Effector memory CD4-positive, alpha-beta T cell (primary cell): ENCODE results near the gene HS6ST1.

Experiments used
- DNase-seq, 3 donors: peaks; one replicate each; pipeline ENCODE4 v3.0.0-alpha.2; 2020
- H3K27ac ChIP-seq: 2 replicates; pipeline ENCODE4 v1.7.0; 2013; ENCODE audit warnings: mild to moderate bottlenecking, low read length, moderate library complexity; ENCODE audit not compliant: insufficient read depth, poor library complexity, severe bottlenecking
- H3K27me3 ChIP-seq: replicated peaks from 2 replicates; pipeline ENCODE4 v1.7.0; 2013; ENCODE audit warnings: mild to moderate bottlenecking, low read length; ENCODE audit not compliant: insufficient read depth, control insufficient read depth, poor library complexity, severe bottlenecking
- H3K36me3 ChIP-seq: 2 replicates; pipeline ENCODE4 v1.7.0; 2013; ENCODE audit warnings: mild to moderate bottlenecking, low read length, moderate library complexity; ENCODE audit not compliant: control insufficient read depth, insufficient read depth
- H3K4me1 ChIP-seq: 2 replicates; pipeline ENCODE4 v1.7.0; 2013; ENCODE audit warnings: low read length, mild to moderate bottlenecking; ENCODE audit not compliant: control insufficient read depth, insufficient read depth, poor library complexity, severe bottlenecking
- H3K4me3 ChIP-seq: 2 replicates; pipeline ENCODE4 v1.7.0; 2013; ENCODE audit warnings: low read length, low read depth, mild to moderate bottlenecking; ENCODE audit not compliant: insufficient read depth, poor library complexity, severe bottlenecking
- H3K9me3 ChIP-seq: 2 replicates; pipeline ENCODE4 v1.7.0; 2013; ENCODE audit warnings: mild to moderate bottlenecking, low read length, moderate library complexity; ENCODE audit not compliant: control insufficient read depth

HS6ST1 gene

DNA sequence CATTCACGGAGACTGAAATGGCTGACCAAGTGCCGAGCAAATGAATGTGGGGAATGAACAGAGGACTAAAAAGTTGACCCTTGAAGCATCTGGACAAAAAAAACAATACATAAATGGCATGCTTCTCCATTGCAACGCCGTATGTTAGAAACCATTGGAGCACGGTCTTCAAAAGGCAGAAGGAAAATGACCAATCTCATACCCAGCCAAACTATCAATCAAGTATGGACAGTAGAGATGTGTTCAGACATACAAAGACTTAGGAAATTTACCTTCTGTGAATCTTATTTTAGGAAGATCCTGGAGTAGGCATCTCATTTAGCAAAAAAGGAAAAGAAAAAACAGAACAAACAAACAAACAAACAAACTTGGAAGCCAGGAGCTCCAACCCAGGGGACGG is 44.5 kb downstream of the HS6ST1 start:
- H3K27me3 ChIP-seq = no peaks in the 10 kb centered on the region
- H3K36me3 ChIP-seq = no peaks in the 10 kb centered on the region
- H3K9me3 ChIP-seq = no peaks in the 10 kb centered on the region
- no peak overlapping the region for H3K27ac ChIP-seq
- H3K4me1 ChIP-seq = no peaks in the 10 kb centered on the region
- no peak overlapping the region for H3K4me3 ChIP-seq
- no peak for DNase-seq

DNA sequence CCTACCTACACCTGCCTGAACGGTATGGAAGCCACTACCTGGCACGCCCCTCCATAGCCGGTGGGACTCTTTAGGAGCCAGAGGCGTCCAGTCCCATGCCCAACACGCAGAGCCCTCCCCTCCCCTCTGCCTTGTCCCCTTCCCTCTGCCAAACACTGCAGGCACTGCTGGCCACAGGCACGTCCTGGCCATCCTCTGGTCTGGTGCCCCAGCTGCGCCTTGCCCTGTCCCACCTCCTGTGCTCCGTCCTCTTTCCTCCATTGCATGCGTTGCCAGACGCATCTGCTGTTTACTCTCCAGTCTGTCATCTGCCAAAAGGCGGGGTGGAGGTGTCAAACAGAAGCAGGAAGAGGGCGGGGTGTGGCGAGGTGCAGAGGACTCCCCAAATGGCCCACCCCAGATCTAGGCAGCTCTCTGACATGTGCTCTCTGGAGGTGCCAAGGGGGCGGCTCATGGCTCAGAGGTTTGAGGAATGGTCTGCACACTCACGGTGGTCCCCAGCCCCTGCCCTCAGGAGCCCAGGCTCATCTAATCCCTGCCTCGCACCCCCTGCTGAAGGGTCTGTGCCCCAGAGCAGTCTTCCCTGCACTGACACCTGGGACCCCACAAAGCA is 45.1 kb downstream of the HS6ST1 start:
- Histone ChIP-seq H3K9me3 (no peaks in the 10 kb centered on the region), H3K36me3 (no peaks in the 10 kb centered on the region), H3K4me3 (no peak overlapping the region), H3K27me3 (no peaks in the 10 kb centered on the region), H3K27ac (no peak overlapping the region), H3K4me1 (no peaks in the 10 kb centered on the region)
- no peak for DNase-seq

DNA sequence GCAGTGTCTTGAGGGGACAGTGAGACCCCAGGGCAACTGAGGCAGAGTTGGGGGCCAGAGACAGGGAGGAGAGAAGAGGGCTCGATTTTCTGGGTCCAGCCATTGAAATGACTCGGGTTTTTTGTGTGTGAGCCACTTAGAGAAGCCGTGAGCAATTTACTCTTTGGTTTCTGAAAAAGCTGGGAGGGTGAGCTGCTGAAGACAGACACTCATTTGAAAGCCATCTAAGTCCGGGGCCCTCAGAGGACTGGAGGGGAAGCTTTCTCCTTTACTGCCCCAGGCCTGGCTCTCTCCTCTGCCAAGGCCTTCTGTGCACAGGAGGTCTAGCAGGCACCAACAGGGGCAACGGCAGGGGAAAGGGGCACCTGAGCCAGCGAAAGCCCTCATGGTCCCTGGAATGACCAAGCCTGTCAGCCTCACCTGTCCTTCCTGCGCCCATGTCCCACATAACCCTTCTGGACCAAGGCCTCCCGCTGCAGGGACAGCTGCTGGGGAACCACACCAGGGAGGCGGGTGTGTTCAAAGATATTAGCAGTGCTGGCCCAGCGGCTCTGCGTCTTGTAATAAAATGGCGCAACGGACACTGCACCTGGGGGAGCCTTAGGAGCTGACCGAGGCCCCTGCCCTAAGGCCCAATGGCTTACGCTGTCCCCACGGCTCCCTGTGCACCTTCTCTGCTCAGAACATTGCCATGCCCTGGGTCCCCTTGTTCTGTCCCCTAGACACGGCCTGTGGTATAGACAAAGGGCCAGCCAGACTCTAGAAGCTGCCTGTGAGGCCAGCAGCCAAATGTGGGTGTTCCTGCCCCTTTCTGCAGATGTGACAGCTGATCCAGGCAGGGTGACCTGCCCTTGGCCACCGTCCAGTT is 45.8 kb downstream of the HS6ST1 start:
- no peaks in the 10 kb centered on the region for H3K36me3 ChIP-seq
- H3K27ac ChIP-seq = no peak overlapping the region
- H3K4me3 ChIP-seq = no peak overlapping the region
- no peaks in the 10 kb centered on the region for H3K27me3 ChIP-seq
- H3K9me3 ChIP-seq = no peaks in the 10 kb centered on the region
- DNase-seq = no peak
- H3K4me1 ChIP-seq = no peaks in the 10 kb centered on the region

DNA sequence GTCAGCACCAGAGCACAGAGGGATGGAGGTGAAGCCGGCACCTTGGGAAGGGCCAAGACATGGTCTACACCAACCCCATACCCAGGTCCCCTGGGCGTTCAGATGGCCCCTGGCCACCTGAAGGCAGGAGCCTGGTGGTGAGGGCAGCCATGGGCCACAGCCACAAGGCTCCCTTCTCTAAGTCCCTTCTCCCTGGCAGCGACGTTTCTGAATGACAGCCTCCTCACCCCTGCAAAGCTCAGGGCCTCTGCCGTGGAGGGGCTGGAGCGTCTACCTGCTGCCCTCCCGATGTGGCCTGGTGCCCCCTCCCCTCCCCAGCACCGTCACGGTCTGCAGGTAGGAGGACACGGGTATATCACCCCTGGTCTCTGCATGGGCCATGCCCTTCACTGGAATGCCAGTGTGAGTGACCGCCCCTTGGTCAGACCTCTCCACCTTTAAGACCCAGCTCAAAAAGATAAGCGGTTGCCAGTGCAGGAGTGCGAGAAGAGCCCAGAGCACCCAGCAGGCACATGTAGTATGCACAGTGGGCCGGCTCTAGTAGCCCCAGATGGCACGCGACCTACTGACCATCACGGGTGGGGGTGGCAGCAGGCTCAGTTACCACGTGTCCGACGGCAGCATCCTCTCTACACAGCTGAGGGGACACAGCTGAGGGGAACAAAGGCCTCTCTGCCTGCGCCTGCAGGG is 46.6 kb downstream of the HS6ST1 start:
- Histone ChIP-seq H3K4me1 (no peaks in the 10 kb centered on the region), H3K36me3 (no peaks in the 10 kb centered on the region), H3K27ac (no peak overlapping the region), H3K9me3 (no peaks in the 10 kb centered on the region), H3K4me3 (no peak overlapping the region), H3K27me3 (no peaks in the 10 kb centered on the region)
- no peak for DNase-seq

- no peaks in the 10 kb centered on the region for H3K36me3 ChIP-seq
- no peaks in the 10 kb centered on the region for H3K4me1 ChIP-seq
- H3K9me3 ChIP-seq = no peaks in the 10 kb centered on the region
- no peaks in the 10 kb centered on the region for H3K27me3 ChIP-seq
- DNase-seq = no peak
- no peak overlapping the region for H3K4me3 ChIP-seq
- no peak overlapping the region for H3K27ac ChIP-seq
Measured at GRCh38 chr2:128271597-128271910, 47.1 kb downstream of the HS6ST1 start.

- no peak for DNase-seq
- Histone ChIP-seq H3K27me3 (no peaks in the 10 kb centered on the region), H3K4me3 (no peak overlapping the region), H3K36me3 (no peaks in the 10 kb centered on the region), H3K9me3 (no peaks in the 10 kb centered on the region), H3K27ac (no peak overlapping the region), H3K4me1 (no peaks in the 10 kb centered on the region)
Measured at GRCh38 chr2:128270672-128271596, 47.7 kb downstream of the HS6ST1 start.

- Histone ChIP-seq H3K9me3 (no peaks in the 10 kb centered on the region), H3K4me1 (no peaks in the 10 kb centered on the region), H3K4me3 (no peak overlapping the region), H3K36me3 (no peaks in the 10 kb centered on the region), H3K27ac (no peak overlapping the region), H3K27me3 (no peaks in the 10 kb centered on the region)
- no peak for DNase-seq
Measured at GRCh38 chr2:128269990-128270671, 48.5 kb downstream of the HS6ST1 start.

DNA sequence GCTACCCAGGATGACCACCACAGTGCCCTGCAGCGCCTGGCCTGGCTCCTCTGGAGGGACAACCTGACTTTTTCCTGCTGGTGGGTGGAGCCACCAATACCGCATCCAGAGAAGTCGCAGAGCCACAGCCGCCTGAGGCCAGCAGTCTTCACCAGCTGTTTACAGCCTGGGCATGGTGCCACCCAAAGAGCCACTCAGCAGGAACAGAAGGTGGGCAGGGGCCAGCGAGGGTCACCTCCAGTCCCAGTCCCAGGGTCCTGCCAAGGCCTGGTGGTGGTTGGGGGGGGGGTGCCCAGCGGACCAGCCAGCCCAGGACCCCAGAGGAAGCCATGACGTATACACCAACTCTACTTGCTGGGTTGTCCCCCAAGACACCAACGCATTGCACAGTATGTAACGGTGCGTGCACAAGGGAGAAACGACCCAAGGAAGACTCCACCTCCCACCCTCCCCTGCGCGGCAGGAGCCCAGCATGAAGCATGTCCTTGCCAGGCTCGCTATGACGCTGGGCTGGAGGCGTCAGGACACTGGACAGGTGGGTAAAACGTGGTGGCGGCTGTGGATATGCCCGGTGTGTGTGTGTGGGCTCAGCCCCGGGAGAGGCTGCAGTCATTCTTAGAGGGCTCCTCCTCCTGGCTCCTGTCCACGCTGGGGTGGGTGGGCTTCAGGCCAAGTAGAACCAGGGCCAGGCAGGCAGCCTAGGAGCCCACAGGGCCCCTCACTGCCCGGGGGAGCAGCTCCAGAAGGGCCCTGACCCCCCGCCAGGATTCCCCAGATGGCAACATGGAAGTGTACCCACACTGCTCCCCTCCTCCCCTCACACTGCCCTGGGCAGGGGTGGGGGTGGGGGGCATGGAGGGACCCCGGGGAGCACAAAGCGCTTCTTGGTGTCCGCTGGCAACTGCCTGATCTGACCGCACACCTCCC is 49.3 kb downstream of the HS6ST1 start:
- Histone ChIP-seq H3K4me1 (no peaks in the 10 kb centered on the region), H3K27me3 (no peaks in the 10 kb centered on the region), H3K27ac (no peak overlapping the region), H3K36me3 (no peaks in the 10 kb centered on the region), H3K9me3 (no peaks in the 10 kb centered on the region), H3K4me3 (no peak overlapping the region)
- DNase-seq = no peak
